GM21576 (cell line): ENCODE results near the gene DOCK1.
"Not testable (repeated sequence)": the region's sequence is repeated elsewhere in the genome, so short reads cannot be mapped to it uniquely, and the experiment has no call there.

Experiments
- ATAC-seq: cut with Tn5 transposase; IDR thresholded peaks from one replicate; pipeline ENCODE4 v1.9.1; 2021; ENCODE audit warnings: mild to moderate bottlenecking, moderate library complexity; ENCODE audit not compliant: unreplicated experiment

The DOCK1 gene

GRCh38 chr10:126902157-126902556 is 3.1 kb upstream of the DOCK1 start:
- ATAC-seq, result no peak

- no peak for ATAC-seq
Measured at GRCh38 chr10:126903656-126904360, 1.4 kb upstream of the DOCK1 start.

GRCh38 chr10:126904516-126904817 is 761 bp upstream of the DOCK1 start:
- ATAC-seq, result no peak

DNA sequence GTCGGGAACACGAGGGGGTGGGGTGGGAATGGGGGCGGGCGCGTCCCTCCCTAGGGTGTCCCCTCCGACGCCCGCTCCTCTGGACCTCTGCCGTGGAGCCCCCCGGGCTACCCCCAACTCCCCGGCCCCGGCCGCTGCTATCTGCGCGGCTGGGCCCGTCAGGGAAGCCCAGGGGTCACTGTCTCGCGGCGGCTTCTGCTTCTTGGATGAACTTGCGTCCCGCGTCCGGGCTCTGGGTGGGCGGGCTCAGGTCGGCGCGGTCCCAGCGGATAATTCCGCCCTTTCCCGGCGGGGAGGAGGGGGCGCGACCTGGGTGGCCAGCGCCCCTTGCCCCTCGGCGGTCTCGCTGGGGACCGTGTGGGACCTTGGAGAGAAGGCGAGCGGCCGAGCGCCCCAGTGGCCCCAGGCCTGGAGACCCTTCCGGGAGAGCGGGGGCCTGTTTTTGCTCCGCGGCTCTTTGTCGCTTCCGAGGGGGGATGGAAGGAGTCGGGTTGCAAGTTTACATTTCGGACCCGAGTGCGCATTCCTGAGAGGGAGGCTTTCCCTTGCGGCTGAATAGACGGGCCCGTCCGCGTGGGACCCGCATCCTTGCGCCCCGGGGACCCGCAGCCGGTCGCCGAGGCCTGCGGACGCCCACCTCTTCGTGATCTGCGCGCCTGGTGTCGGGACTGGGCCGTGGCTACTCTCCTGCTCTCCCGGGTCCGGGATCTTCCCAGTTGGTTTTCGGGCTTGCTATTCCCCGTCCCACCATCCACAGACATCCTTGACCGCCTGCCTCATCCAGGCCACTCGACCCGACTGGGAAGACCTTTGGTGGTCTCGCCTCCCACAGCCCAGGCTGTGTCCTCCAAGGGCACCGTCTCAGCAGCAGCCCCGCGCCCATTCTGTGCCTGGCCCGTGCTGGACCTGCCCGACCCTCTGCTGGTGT is 812 bp downstream of the DOCK1 start:
- no peak for ATAC-seq

GRCh38 chr10:126906704-126907422 is 1.6 kb downstream of the DOCK1 start:
- ATAC-seq, result no peak

GRCh38 chr10:126907423-126907970 is 2.3 kb downstream of the DOCK1 start:
- no peak for ATAC-seq

- no peak for ATAC-seq
Measured at GRCh38 chr10:126908225-126908624, 3.0 kb downstream of the DOCK1 start.

DNA sequence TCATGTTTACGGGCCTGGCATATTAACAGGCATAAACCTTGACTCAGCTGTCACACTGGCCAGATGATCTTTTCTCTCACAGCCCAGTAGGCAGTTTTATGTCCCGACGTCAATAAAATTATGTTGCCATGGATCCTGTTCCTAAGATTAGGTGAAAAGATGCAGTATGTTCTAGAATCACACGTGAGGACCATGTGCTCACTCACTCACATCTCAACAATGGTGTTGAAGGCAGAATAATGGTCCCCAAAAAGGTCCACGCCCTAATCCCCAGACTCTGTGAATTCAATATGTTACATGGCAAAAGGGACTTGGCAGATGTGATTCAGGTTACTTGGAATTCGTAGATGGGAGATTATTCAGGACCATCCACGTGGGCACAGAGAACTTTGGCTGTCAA is 3.5 kb downstream of the DOCK1 start:
- no peak for ATAC-seq

- no peak for ATAC-seq
Measured at GRCh38 chr10:126909147-126909546, 3.9 kb downstream of the DOCK1 start.

DNA sequence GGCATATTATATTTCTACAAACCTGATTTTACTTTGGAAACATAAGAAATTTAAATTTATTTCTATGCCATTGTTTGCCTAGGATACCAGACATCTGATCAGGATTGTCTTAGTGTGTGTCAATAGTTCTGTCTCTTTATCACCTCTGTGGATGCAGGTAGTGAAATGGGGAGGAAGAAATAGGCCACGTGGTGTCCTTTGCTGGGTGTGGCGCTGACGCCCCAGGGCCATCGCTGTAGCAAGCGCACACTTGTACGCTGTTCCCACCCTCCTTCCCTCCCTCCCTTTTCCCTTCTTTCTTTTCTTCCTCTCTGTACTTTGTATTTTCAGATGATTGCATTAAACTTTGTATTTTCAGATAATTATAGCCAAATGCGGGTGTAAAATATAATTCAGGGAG is 5.0 kb downstream of the DOCK1 start:
- no peak for ATAC-seq

DNA sequence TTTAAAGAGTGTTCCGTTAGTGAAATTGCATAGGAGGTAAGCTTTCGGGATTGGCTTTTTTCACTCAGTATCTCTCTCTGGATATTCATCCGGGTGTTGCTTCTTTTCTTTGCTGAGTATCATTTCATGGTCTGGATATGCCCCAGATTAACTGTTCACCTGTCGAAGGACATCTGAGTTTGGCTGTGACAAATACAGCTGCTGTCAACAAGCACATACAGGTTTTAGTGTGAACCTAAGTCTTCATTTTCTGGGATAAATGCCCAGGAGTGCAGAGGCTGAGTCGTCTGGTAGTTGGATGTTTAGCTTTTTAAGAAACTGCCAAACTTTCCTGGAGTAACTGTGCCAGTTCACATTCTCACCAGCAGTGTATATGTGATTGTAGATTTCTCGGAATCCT is 5.6 kb downstream of the DOCK1 start:
- no peak for ATAC-seq

DNA sequence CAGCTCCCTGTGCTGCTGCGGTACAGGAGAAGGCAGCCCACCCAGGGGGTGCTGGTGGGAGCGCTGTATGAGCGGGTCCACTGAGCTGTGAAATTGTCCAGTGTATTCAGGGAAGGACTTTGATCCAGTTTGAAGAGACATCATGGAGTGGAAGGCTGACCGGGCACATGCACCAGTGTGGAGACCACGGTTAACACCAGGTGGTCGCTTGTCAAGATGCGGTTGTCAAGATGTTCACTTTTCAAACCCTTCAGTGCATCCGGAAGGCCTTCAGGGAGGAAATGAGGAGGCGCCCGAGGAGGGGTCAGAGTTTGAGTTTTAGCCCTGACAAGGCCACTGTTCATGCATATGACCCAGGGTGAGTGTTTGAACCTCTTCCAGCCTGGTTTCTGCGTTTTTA is 6.1 kb downstream of the DOCK1 start:
- no peak for ATAC-seq

DNA sequence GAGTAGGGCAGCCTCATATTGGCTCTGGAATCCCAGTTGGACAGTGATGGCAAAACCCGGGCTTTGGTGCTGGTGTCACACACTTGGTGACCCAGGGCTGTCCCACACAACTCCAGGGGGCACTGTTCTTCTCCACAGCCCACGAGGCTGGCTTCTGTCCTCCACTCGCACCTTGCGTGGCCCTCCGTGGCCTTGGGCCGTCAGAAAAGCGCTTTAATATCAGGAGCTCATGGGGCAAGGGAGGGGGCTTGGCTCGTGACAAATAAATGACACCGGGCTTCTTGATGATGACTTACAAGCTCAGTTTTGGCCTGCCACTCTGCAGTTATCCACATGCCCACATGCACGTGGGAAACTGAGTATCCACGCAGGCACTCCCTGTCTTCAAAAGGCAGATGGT is 8.1 kb downstream of the DOCK1 start:
- ATAC-seq, result no peak

DNA sequence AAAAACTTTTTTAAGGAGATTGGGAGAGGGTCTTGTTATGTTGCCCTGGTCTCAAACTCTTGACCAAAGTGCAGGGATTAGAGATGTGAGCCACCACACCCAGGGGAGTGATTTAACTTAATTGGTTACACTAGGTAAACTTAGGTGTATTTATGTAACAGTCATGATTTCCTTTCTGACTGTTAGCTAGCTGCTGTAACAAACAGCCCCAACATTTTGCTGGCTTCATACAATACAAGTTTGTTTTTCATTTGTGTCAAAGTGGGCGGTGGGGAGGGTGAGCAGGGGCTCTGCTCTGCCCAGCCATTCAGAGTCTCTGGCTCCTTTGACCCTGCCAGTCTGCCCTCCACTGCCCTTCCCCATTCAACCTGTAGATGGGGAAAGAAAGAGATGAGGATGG is 9.3 kb downstream of the DOCK1 start:
- ATAC-seq, result no peak

DNA sequence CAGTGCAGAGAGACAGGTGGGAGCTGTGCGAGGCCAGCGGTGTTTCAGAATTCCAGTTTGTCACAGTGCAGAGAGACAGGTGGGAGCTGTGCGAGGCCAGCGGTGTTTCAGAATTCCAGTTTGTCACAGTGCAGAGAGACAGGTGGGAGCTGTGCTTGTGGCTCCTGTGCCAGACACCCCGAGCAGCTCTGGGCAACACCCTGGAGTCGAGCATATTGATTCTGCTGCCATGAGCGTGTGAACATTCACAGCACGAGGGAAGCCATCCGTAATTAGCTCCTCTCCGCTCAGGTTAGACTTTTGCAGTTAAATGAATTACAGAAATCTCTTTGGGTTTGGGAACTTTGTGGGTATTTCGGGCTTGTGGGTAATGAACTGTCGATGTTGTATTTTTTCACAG is 11.7 kb downstream of the DOCK1 start:
- ATAC-seq, result not testable (repeated sequence)

GRCh38 chr10:126917375-126917774 is 12.1 kb downstream of the DOCK1 start:
- ATAC-seq, result no peak

GRCh38 chr10:126917975-126918908 is 13.0 kb downstream of the DOCK1 start:
- no peak for ATAC-seq

GRCh38 chr10:126919426-126919825 is 14.2 kb downstream of the DOCK1 start:
- ATAC-seq, result no peak

DNA sequence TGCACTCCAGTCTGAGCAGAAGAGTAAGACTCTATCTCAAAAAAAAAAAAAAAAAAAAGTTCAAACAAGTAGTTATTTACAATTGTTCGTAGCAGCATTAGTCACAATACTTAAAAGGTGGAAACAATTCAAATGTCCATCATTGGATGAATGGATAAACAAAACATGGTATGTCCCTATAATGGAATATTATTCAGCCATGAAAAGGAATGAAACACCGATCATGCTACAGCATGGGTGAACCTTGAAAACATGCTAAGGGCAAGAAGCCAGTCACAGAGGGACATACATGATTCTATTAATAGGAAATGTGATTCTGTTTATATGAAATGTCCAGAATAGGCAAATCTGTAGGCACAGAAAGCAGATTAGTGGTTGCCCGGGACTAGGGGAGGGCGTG is 15.9 kb downstream of the DOCK1 start:
- no peak for ATAC-seq

GRCh38 chr10:126921974-126922525 is 16.8 kb downstream of the DOCK1 start:
- ATAC-seq, result no peak
